ENCODE results near the gene AGPAT4. TPM values are rescaled to one million over a fixed set of nuclear protein-coding genes. Genes with fewer than 3 reads are reported as not detected.

Gene AGPAT4
- total RNA-seq, 6 experiments from 2014 or later = 0.42 to 1.7 (median 0.78) TPM

DNA sequence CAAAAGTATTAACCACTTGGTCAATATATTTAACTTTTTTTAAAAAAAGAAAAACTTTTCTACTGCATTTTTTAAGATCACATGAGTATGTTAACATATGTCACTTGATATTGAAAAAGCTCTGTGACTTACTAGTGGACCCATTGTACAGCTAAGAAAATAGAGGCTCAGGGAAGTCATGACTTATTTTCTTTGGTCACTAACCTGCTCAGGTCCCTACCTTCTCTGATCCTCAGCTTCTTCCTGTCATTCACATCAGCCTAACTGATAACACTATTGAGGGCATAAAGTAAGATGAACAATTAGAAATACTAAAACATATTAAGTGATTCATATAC is 19.8 kb downstream of the AGPAT4 start:
- no peaks in the 10 kb centered on the region for H3K9me3 ChIP-seq
- TF ChIP-seq POLR2A (IDR thresholded peaks at IDR 0.05) = no peak
- TF ChIP-seq, protein P1, sequence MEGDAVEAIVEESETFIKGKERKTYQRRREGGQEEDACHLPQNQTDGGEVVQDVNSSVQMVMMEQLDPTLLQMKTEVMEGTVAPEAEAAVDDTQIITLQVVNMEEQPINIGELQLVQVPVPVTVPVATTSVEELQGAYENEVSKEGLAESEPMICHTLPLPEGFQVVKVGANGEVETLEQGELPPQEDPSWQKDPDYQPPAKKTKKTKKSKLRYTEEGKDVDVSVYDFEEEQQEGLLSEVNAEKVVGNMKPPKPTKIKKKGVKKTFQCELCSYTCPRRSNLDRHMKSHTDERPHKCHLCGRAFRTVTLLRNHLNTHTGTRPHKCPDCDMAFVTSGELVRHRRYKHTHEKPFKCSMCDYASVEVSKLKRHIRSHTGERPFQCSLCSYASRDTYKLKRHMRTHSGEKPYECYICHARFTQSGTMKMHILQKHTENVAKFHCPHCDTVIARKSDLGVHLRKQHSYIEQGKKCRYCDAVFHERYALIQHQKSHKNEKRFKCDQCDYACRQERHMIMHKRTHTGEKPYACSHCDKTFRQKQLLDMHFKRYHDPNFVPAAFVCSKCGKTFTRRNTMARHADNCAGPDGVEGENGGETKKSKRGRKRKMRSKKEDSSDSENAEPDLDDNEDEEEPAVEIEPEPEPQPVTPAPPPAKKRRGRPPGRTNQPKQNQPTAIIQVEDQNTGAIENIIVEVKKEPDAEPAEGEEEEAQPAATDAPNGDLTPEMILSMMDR (IDR thresholded peaks at IDR 0.05) = no peak
- no peak overlapping the region for H3K4me3 ChIP-seq
- H3K4me1 ChIP-seq = no peaks in the 10 kb centered on the region
- DNase-seq (no peak), ATAC-seq (no peak)
- H3K27me3 ChIP-seq = no peaks in the 10 kb centered on the region
- intact Hi-C loops (cut with DNase I) = no loop called here
- no peaks in the 10 kb centered on the region for H3K36me3 ChIP-seq
- H3K27ac ChIP-seq = no peak overlapping the region

DNA sequence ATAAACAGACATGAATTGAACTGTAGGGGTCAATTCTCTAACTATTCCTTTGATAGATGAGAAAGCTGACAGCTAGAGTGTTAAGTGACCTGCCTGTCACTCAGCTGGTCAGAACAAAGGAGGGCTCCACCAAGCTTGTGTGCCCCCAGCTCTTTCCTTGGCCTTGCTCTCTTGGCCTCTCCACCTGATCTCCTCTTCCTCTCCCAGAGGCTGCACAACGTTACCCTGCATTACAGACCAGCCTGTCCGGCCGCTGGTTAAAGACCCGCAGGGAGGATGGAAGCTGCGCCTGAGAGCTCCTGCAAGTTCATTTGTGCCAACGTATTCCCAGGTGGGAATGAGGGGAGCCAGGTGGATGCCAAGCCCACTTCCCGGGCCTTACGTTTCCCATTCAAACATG is 22.5 kb downstream of the AGPAT4 start:
- WGBS (ENCODE audit: insufficient coverage, low coverage, low lambda C conversion rate, missing lambda C conversion rate) = 87% methylated on average over 8 of the region's 8 CpGs
- Histone ChIP-seq H3K4me1 (no peaks in the 10 kb centered on the region), H3K27ac (no peak overlapping the region), H3K4me3 (no peak overlapping the region), H3K9me3 (no peaks in the 10 kb centered on the region), H3K27me3 (no peaks in the 10 kb centered on the region), H3K36me3 (no peaks in the 10 kb centered on the region)
- intact Hi-C loops (cut with DNase I) = no loop called here
- ATAC-seq (no peak), DNase-seq (no peak)
- TF ChIP-seq POLR2A (IDR thresholded peaks at IDR 0.05) = no peak
- TF ChIP-seq, protein P1 (IDR thresholded peaks at IDR 0.05) = no peak

DNA sequence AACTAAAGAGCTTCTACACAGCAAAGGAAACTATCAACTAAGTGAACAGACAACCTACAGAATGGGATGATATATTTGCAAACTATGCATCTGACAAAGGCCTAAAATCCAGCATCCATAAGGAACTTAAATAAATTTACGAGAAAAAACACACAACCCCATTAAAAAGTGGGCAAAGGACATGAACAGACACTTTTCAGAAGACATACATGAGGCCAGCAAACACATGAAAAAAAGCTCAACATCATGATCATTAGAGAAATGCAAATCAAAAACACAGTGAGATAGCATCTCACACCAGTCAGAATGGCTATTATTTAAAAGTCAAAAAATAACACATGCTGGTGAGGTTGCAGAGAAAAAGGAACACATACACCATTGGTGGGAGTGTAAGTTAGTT is 24.5 kb downstream of the AGPAT4 start:
- no peaks in the 10 kb centered on the region for H3K9me3 ChIP-seq
- no peaks in the 10 kb centered on the region for H3K36me3 ChIP-seq
- no peak overlapping the region for H3K27ac ChIP-seq
- TF ChIP-seq POLR2A (IDR thresholded peaks at IDR 0.05) = no peak
- TF ChIP-seq, protein P1 (IDR thresholded peaks at IDR 0.05) = no peak
- no peak for DNase-seq
- H3K27me3 ChIP-seq = no peaks in the 10 kb centered on the region
- 100% methylated on average over 1 of the region's 1 CpG for WGBS (ENCODE audit: insufficient coverage, low coverage, low lambda C conversion rate, missing lambda C conversion rate)
- no peak for ATAC-seq
- no peak overlapping the region for H3K4me3 ChIP-seq
- intact Hi-C loops (cut with DNase I) = no loop called here
- no peaks in the 10 kb centered on the region for H3K4me1 ChIP-seq

DNA sequence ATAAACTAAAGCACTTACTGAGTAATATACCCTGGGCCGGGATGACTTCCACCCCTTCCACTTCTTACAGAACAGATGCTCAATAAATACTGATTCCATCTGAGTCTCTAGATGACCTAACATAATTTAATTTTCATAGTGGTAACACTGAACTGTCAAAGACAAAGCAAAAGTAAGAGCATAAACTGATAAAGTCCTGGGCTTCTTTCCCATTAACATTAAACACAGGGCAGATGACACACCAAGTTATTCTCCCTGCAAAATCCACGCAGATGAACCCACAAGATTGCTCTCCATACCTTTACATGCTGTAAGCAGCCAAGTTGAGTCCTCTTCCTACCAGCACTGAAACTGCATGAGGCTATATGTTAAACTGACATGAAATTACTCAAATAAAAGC is 27.1 kb downstream of the AGPAT4 start:
- TF ChIP-seq, protein P1 (IDR thresholded peaks at IDR 0.05) = no peak
- TF ChIP-seq POLR2A (IDR thresholded peaks at IDR 0.05) = no peak
- H3K4me1 ChIP-seq = no peaks in the 10 kb centered on the region
- WGBS (ENCODE audit: insufficient coverage, low coverage, low lambda C conversion rate, missing lambda C conversion rate) = 81% methylated on average over 2 of the region's 2 CpGs
- ATAC-seq (no peak), DNase-seq (no peak)
- no peaks in the 10 kb centered on the region for H3K27me3 ChIP-seq
- no peak overlapping the region for H3K27ac ChIP-seq
- no peaks in the 10 kb centered on the region for H3K9me3 ChIP-seq
- no peaks in the 10 kb centered on the region for H3K36me3 ChIP-seq
- intact Hi-C loops (cut with DNase I) = no loop called here
- H3K4me3 ChIP-seq = no peak overlapping the region

DNA sequence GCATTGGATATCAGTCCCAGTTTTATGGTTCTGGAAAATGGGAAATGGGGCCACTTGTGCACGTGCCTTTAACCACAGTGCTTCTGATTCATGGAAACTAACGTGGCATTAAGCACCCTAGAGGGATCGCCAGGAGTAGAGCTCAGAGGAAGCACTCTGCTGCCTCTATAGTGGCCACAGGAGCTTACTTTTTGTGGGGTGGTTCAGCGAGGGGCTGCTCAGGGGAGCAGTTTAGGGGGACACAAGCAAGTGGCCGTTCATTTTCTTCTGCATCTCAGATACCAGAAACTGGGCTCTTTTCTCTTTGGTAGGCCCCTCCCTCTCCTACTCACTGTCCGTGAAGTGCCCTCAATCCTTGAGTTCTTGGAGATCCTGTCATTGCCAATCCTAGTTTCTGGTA is 28.5 kb downstream of the AGPAT4 start:
- 69% methylated on average over 4 of the region's 6 CpGs for WGBS (ENCODE audit: insufficient coverage, low coverage, low lambda C conversion rate, missing lambda C conversion rate)
- Histone ChIP-seq H3K4me1 (no peaks in the 10 kb centered on the region), H3K27me3 (no peaks in the 10 kb centered on the region), H3K9me3 (no peaks in the 10 kb centered on the region), H3K36me3 (no peaks in the 10 kb centered on the region), H3K27ac (no peak overlapping the region), H3K4me3 (no peak overlapping the region)
- intact Hi-C loops (cut with DNase I) = no loop called here
- no peak for DNase-seq
- TF ChIP-seq, protein P1 (IDR thresholded peaks at IDR 0.05) = no peak
- no peak for TF ChIP-seq POLR2A (IDR thresholded peaks at IDR 0.05)
- no peak for ATAC-seq
